Middle frontal gyrus (tissue), 1 donor: ENCODE data around the gene RNF208.

Source experiments
- DNase-seq: peaks from one replicate; pipeline ENCODE4 v3.0.0-alpha.2; 2015; ENCODE audit warnings: low spot score; ENCODE audit errors: extremely low spot score

The RNF208 gene

GRCh38 chr9:137176302-137177182 is 45.5 kb downstream of the RNF208 start:
- DNase-seq: no peak

GRCh38 chr9:137175345-137175961 is 46.6 kb downstream of the RNF208 start:
- DNase-seq: no peak

GRCh38 chr9:137174722-137175293 is 47.2 kb downstream of the RNF208 start:
- no peak for DNase-seq

GRCh38 chr9:137173796-137174664 is 48.0 kb downstream of the RNF208 start:
- DNase-seq: no peak

GRCh38 chr9:137172901-137173795 is 48.9 kb downstream of the RNF208 start:
- DNase-seq: no peak

- no peak for DNase-seq
Observed at GRCh38 chr9:137171149-137171900, 50.7 kb downstream of the RNF208 start.

DNA sequence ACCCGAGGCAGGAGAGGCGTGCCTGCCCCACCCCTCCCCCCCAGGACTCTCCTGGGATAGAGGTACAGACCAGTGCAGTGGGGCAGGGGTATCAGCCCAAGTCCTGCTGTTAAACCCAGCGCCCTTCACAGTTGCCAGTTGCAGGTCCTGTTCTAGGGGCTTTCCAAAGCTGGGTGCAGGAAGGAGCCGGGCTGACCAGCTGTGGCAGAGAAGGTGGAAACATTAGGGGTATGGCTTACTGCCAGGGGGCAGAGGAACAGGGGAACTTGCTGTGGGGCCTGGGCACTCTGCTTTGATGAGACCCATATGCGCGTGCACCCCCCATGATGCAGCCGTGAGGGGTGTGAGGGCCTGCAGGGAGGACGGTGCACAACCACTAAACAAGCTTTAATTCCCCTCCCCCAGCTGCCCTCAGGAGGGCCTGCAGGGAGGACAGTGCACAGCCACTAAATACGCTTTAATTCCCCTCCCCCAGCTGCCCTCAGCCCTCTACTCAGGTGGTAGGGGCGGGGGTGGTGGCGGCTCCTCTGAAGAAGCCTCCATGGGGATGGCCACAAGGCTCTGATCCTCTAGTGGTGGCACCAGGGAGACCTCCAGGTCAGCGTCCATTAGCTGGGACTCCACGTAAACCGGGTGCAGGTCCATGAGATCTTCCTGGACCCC is 51.4 kb downstream of the RNF208 start:
- DNase-seq: no peak
